ENCODE results near the gene SMOC2.

Gene SMOC2

DNA sequence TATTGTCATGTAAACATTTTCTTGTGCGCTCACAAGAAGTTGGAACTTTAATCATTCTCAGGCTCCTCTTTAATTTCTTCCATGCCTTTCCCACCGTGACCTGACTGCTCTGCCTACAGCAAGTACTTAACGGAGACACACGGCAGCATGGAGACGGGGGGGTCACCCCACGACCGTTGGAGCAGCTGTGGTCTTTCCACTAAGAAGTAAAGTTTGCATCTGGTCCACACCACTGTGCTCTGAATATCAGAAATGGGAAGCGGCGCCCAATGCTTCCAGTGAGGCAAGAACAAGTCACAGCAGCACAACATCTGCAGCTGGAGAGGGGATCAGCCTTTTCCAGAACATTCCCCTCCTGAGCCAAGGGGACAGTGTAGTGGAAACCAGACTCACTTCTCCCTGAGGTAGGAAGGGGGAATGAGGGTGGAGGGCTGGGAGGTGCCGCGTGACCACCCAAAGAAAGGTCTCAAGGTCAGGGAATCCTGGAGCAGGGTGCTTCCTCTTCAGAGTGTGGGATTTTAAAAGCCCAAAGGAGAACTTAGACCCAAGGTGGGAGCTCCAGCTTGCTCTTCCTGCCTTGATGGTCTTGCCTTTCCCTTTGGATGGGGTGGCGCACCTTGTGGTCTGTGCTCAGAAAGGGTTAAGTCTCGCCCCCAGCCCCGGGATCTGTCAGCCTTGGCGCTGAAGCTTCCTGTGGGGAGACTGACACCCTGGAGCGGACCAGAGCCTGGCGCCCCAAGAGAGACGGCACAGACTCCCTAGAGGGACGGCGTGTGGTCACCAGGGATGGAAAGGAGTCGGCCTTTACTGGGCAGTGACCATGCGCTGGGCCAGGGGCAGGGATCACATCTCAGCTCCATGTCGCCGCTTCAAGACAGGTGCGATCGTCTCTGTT is 25.6 kb upstream of the SMOC2 start:
- DNase-seq (ENCODE audit: low spot score), result no peak

DNA sequence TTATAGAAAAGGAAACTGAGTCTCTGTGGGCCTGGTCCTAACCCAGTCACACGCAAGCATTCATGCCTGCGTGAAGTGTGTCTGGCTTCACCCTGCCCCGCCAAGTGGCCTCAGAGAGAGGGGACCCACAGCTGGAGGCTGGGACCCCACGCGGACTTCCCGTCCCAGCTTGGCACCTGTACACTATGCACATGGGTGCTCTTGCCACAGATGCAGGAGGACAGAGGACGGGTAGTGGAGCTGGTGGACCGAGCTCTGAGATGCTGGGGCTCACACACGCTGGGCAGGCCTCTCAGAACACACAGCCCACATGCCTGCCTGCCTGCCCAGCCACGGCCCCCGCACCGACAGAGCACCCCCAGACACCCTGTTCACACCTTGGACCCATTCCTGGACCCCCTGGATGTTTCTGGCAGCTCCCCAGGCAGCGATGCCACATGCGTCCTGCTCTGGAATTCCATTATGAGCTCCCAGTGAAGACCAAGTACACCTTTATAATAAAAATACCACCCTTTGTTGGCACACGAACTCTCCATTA is 24.9 kb upstream of the SMOC2 start:
- no peak for DNase-seq (ENCODE audit: low spot score)

DNA sequence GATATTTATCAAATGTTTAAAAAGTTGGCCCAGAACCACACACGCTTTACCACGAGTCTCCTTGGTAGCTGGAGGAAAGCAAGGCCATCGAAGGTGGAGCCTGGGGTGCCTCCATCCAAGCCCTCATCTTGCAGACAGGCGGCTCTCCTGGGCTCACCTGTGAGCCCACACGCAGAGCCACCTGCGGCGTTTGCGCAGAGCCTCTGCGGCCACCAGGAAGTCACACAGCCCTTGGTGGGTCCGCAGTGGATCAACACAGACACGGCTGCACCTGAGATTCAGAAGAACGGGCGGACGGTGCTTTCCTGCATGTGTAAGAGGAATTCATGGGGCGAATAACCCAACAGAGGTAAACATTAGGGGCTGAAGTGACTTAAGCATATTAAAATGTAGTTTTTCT is 24.5 kb upstream of the SMOC2 start:
- no peak for DNase-seq (ENCODE audit: low spot score)

DNA sequence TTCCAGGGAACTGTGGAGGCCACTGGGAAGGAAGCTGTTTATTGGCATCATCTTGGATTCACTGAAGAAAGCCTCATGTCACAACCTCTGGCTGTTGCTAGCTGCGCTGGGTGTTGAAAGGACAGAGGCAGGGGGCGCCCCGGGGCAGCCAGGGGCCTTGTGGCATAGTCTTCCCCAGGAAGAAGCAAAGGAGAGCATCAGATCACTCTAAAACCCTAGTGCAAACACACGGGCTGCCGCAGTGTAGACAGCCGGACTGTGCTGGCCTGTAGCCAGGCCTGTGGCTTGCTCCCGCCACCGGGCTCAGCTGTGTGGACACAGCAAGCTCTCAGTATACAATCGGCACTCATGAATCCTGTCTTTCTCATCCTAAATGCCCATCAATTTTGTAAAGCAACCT is 23.8 kb upstream of the SMOC2 start:
- no peak for DNase-seq (ENCODE audit: low spot score)

DNA sequence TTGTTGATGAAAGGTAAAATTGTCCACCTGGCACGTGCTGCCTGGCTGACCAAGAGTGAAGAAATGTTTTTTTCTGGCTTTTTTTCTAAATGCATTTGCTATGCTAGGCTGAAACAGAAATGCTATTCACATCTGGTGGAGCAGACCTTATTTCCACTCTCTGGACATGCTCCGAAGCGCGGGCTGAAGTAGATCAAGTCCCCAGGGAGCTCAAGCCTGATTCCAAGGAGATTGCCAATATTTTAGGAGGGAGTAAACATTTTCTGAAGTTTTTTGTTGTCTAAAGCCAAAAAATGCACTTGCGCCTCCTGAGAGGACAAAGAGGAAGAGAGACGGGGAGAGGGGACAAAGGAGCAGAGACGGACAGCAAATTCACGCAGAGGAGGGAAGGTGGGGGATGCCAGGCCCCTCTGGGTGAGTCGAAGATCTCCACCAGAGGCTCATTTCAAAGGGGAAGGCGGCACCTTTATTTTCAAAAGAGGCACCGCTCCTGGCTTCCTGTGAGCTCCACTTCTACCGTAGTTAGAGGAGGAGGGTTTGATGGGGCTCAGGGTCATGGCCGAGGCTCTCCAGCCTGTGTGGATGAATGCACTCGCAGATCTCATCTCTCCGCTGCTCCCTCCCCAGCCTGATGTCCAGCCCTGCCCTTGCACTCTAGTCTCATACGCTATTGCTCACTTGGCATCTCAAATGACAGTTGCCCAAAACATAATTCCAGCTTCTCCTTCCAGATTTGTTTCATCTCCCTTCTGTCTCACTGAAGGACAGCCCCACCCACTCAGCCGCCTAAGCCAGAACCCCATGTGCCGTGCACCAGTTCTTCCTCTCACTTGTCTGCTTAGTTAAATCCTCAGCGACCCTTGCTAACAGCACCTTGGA is 23.1 kb upstream of the SMOC2 start:
- DNase-seq (ENCODE audit: low spot score), result no peak

DNA sequence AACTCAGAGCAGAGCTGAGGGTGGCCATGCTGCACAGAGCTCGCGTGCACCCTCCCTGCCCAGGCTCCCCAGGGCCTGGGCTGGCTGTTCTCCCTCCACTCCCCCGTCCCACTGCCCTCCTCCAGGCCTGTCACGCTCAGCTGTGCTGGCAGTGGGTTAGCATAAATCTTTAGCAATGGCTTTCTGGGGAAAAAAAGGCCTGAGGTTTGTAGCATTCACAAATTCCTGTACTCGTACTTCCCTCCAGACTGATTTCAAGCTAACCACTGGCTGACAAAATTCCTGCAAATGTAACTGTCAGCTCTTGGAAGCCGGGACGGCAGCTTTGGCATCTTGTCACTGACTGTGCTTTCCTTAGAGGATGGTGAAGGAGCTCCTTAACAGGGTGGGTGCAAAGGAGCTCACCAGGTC is 22.3 kb upstream of the SMOC2 start:
- DNase-seq (ENCODE audit: low spot score), result no peak

DNA sequence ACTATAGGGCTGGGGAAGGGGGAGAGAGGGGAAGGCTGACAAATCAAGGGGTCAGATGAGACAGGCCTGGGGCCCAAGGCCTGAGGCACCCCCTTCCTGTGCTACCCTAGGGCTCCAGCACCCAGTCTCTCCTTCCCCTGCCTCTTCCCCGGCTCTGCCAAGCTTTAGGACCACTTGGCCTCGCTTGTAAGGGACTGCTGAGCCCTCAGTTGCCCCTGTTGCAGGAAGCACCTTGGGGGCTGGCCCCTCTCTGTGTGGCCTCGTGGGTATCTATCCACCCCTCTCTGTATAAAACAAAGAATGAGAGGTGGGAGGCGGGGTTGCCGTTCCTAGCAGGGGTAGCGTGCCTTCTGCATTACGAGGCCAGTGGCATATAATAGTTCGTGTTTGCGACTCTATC is 21.4 kb upstream of the SMOC2 start:
- no peak for DNase-seq (ENCODE audit: low spot score)

DNA sequence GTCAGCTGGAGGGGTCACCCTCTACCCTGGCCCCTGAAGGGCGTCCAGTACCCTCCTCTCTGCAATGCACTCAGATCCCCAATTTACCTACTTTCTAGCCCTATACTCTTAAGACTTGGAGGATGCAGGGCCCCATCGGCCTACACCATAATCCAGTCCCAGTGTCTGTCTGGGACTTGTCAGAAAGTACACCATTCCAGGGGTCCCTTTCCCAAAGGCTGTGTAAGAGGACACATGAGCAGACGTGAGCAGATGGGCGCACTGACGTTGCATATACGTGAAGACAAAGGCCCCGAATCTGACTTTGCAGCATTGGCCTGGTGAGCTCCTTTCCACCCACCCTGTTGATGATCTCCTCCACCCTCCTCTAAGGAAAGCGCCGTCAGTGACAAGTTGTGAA is 20.9 kb upstream of the SMOC2 start:
- DNase-seq (ENCODE audit: low spot score), result no peak

DNA sequence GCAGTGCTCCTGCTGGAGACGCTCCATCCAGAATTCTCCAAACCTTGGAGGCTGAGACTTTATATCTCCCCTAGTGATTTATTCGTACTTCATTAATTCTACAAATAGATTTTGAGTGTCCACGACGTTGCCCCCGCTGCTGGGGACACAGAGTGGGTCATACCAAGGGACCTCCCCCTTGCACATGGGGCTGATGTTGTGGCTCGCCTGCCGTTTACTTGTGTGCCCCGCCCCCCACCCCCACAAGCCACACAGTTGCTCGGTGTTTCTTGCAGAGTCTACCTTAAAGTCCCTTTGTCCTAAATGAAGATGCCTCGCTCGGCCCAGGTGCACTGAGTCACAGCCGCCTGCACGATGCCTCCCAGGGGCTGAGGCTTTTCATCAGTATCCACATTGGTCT is 20.3 kb upstream of the SMOC2 start:
- DNase-seq (ENCODE audit: low spot score), result no peak

DNA sequence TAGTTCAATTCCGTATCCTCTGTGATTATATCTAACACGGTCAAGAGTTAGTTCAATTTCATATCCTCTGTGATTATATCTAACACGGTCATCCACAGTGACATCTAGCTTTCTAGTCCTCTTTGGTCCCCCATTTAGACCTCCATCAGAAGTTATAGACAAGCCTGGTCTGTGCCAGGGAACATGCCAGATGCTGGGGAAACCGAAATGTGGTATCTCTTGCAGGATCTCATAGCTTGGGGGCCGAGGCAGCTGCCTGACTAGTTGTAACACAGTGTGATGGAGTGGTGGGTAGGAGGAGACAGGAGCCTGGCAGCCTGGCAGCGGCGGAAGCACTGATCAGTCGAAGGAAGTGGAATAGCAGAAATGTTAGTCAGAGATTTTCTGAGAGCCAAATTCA is 13.8 kb upstream of the SMOC2 start:
- no peak for DNase-seq (ENCODE audit: low spot score)

DNA sequence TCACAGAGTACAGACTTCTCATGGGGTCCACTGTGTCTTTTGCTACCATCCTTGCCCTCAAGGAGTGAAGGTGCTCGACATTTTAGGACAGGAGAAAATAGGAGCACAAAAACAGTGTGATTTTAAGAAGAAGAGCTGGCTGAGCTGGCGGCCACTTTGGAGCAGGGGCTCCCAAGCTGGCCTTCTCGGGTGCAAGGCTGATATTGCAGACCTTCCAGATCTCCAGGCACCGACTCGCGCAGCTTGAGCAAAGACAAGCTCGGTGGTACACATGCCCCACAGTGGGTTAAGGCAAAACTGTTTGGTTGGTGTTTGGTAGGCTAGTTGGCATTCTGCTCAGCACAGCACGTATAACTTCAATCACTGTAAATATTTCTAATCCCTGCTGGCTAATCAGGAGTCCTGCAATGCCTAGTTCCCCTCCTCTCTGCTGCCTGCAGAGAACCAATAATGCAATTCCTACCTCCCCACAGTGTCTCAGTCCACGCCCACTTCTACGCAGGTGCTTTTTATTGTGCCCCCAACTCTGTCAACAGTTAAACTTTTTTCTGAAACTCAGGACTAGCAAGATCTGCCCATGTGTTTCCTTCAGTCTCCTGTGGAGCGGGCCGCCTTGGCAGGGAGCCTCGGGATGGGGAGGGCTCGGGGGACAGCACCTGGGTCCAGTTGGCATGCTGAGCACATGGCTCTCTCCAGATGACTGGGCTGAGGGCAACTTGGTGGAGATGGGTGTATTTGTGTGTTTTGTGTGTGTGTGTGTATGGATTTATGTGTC is 12.7 kb upstream of the SMOC2 start:
- no peak for DNase-seq (ENCODE audit: low spot score)

DNA sequence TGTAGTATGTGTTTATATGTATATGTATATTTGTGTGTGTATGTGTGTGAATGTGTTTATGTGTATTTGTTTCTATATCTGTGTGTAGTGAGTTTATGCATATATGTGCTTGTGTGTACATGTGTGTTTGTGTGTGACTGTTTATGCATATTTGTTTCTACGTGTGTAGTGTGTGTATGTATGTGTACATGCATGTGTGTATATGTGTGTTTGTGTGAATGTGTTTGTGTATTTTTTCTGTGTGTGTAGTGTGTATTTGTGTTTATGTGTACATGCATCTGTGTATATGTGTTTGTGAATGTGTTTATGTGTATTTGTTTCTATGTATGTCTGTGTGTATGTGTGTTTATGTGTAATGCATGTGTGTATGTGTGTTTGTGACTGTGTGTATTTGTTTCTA is 12.1 kb upstream of the SMOC2 start:
- no peak for DNase-seq (ENCODE audit: low spot score)

DNA sequence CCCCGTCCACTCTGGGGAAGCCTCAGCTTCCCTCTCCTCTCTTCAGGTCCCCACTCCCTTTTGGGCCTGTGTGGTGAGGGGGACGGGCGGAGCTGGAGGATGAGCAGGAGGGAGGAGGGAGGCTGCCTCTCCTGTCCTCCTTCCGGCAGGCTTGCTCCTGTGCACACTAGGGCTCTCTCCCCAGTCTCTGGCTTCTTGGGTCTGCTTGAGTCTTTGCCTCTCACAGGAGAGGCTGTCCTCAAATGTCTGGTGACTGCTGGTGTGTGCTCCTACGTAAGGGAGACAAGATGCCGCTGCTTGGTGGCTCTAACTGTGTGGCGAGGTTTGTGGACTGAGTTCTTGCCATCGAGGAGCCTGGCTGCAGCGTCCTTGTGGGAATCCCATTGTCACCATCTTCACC is 8.8 kb upstream of the SMOC2 start:
- no peak for DNase-seq (ENCODE audit: low spot score)

DNA sequence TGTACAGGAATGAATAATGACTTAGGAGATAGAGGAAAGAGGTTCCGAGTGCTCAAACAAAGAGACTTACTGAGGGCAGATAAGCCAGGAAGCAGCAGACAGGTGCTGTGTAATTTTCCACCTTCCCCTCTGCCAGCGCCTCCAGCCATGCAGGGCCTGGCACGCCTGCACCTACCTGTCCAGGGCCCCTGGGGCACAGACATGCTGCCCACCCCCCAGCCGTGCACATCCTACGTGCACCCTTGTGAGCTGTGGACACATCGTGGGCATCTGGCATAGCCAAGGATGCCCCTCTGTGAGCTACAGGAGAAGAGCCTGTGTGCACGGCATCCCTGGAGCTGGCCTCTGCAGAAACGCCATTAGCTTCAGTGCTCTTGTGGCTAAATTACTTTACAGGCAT is 7.1 kb upstream of the SMOC2 start:
- DNase-seq (ENCODE audit: low spot score), result no peak

DNA sequence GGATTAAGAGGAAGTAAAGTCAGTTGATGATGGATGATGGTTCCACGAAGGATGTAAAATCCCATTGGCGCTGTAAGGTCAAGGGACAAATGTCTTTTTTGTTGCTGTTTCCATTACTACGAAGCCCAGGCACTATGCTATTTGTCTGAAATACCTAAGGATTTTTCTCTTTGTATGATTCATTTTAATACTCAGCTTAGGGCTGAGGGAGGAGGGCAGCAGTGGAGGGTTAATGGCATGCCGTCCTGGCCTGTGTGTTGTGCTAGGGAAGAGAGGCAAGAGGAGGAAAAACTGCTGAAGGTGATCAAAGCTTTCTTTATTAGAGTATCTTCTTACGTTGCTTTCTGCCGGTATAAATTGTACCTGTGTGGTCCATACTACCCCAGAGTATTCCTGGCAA is 6.5 kb upstream of the SMOC2 start:
- DNase-seq (ENCODE audit: low spot score), result no peak

DNA sequence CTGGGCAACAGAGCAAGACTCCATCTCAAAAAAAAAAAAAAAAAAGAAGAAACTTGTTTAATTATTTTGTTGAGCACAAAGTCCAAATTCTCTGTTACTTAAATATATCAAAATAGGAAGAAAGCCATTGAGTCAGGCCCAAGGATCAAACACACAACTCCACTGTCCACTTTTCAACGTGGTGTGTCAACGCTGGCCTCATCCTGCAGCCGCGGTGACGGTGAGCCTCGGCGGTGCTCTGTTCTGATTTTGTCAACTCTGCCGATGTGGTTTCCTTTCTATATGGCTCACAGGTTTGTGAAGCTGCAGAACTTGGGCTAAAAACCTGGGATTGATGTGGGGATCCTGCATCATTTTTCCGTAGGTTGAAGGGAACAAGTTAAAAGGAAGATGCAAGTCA is 3.2 kb upstream of the SMOC2 start:
- DNase-seq (ENCODE audit: low spot score), result no peak

DNA sequence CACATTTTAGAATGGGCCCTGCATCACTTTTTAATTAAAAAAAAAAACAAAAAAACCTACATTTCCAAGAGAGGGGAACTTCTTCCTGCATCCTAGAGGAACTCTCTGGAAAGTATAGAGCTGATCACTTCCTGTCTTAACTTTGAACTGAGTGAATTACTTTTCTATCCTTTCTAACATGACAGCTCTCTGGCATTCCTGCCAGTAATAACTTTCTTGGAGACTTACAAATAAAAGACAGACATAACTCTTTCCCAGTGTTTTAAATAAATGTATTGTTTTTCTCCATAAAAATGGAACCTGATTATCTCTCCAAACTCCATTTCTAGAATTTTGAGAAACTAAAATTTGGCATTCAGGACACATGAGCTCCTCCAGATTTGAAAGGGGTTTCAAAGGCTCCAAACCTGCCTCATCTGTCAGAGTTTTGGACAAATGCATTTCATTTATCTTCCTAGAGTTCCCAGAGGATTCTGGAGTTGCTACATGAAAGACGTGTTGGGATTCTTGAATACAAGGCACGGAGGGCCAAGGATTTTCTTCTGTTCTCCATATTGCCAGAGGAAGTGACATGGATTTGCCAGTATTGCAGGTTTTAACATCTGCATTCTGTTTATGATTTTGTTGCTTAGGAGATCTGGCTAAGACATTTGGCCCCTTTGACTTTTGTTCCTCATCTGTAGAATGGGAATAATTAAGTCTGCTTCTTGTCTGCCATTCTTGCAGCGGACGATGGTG is 2.0 kb upstream of the SMOC2 start:
- DNase-seq (ENCODE audit: low spot score), result no peak

DNA sequence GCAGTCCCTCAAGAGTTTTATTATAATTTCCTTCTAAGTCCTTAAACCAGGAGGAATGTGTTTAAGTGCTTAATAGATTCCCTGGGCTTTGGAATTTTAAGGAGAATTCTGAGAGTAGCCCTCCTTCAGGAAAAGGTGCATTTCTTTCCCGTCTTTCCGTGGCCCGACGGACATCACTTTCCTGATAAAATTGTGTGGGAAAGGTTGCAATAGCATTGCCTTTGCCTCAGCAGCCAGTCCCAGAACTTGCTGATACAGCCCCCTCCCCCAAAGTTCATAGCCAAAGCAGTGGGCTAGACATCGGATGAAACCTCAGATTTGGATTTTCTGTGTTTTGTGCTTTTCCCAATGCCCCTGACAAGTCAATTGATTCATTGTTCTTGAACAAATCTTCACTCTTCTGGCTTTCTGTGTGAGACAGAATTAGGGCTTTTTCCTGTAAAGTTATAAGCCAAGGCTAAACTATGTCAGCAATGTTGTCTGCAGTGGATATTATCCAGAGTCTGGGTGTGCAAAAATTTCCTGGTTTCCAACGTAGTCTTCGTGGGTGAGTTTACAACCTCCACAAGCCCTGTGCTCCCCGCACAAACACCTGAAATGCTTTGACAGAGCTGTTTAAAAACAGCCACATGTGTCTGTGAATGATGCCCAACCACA is 1.1 kb upstream of the SMOC2 start:
- DNase-seq (ENCODE audit: low spot score), result no peak

DNA sequence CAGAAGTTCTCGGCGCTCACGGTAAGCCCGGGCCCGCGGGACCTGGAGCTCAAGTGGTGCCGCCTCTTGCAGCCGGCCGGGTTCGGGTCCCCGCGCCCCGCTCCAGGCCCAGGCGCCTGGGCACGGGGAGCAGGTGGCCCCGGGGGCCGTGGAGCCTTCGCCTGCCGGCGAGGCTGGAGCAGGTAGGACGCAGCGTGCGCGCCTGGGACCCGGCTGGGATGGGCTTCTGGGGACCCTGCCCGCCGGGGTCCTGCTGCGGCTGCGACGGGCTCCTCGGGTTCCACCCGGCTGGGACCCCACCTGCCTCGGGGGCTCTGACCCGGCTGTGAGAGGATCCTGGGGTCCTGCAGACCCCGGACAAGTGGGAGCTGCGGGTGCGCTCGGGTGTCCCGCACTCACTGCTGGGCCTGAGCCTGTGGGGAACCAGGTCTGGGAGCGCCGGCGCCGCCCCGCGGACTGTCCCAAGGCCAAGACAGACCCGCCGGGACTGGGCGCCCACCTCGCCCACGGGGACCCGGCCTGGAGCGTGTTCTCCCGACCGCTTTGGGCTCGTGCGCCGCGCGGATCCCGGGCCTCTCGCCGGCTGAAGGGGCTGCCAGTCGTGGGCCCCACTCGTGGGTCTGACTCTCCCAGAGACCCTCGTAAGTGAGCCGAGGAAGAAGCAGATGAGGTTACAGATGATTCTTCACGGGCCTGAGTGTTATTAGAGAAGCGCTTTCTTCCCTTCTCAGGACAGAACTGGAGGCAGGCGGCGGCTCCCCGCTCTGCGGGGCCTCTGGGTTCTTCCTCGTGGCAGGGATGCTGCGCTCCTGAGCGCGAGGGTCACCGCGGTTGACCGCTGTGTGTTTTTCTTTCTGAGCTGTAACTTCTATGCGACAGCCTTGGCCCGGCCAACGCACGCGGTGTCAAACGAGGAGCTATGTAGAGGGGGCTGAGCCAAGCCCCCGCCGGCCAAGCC is 729 bp downstream of the SMOC2 start:
- no peak for DNase-seq (ENCODE audit: low spot score)

DNA sequence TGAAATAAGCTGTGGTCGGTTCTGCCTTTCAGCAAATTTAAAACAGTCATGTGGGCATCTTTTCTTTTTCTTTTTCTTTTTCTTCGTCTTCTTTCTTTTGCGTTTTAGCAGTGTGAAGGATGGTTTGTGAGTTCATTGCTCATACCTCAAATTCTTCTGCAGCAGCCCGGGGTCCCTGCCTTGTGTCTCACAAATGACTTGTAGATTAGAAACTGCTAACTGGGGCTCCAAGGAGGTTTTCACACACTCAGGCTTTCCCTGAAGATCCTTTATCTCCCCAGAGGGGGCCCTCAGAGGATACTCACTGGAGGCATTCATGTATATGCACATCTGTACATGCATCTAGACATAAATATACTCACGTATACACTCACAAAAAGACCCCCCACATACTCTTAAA is 1.7 kb downstream of the SMOC2 start:
- DNase-seq (ENCODE audit: low spot score), result no peak

Measured in pons (tissue), 1 donor.